Endodermal cell (in vitro differentiated cells): ENCODE data around the gene AXL. TPM values are rescaled to one million over a fixed set of nuclear protein-coding genes. Genes with fewer than 3 reads are reported as not detected.
A peak's percentile ranks its signal among the peaks of the same experiment; 100 is the strongest.

Source experiments
- DNase-seq: peaks from one replicate; pipeline ENCODE4 v3.0.0-alpha.2; 2017
- H3K27ac ChIP-seq: 2 replicates; pipeline ENCODE4 v1.5.1; 2013; ENCODE audit warnings: mild to moderate bottlenecking, low read depth, low read length, moderate library complexity
- H3K27me3 ChIP-seq: 2 replicates; pipeline ENCODE4 v1.6.1; 2013; ENCODE audit warnings: mild to moderate bottlenecking, low read length, moderate library complexity; ENCODE audit not compliant: insufficient read depth, control insufficient read depth, poor library complexity, severe bottlenecking
- H3K36me3 ChIP-seq: 2 replicates; pipeline ENCODE4 v1.7.0; 2013; ENCODE audit warnings: mild to moderate bottlenecking, low read length, moderate library complexity; ENCODE audit not compliant: control insufficient read depth, insufficient read depth
- H3K4me1 ChIP-seq: one replicate; pipeline ENCODE4 v1.7.0; 2013; ENCODE audit warnings: low read length; ENCODE audit not compliant: control insufficient read depth, insufficient read depth
- H3K4me3 ChIP-seq: 2 replicates; pipeline ENCODE4 v1.5.1; 2013; ENCODE audit warnings: mild to moderate bottlenecking, low read length, moderate library complexity
- H3K9ac ChIP-seq: 2 replicates; pipeline ENCODE4 v1.6.1; 2013; ENCODE audit warnings: mild to moderate bottlenecking, low read length, moderate library complexity; ENCODE audit not compliant: poor library complexity, severe bottlenecking; ENCODE audit errors: extremely low read depth
- H3K9me3 ChIP-seq: 2 replicates; pipeline ENCODE4 v1.6.1; 2013; ENCODE audit warnings: mild to moderate bottlenecking, low read length, moderate library complexity; ENCODE audit not compliant: control insufficient read depth
- H3K27ac Mint-ChIP-seq: 2 replicates; pipeline ENCODE4 v1.8.0; 2020; ENCODE audit warnings: mixed read lengths
- H3K27me3 Mint-ChIP-seq: 2 replicates; pipeline ENCODE4 v1.8.0; 2021; ENCODE audit warnings: mild to moderate bottlenecking, mixed read lengths; ENCODE audit not compliant: insufficient read depth
- H3K36me3 Mint-ChIP-seq: 2 replicates; pipeline ENCODE4 v1.8.0; 2020; ENCODE audit warnings: low read depth, mixed read lengths
- H3K4me1 Mint-ChIP-seq: 2 replicates; pipeline ENCODE4 v1.8.0; 2020; ENCODE audit warnings: mixed read lengths
- H3K4me3 Mint-ChIP-seq: 2 replicates; pipeline ENCODE4 v1.8.0; 2020; ENCODE audit warnings: mild to moderate bottlenecking, moderate library complexity, mixed read lengths
- H3K9me3 Mint-ChIP-seq: 2 replicates; pipeline ENCODE4 v1.8.0; 2020; ENCODE audit warnings: mild to moderate bottlenecking, mixed read lengths
- WGBS, 2 experiments: methylation state at CpG; one replicate each; pipeline versions ENCODE4 v1.1.5 to v1.1.7; 2013; ENCODE audit warnings: missing lambda C conversion rate in 2 of 2, mixed read lengths in 1 of 2; ENCODE audit not compliant: insufficient coverage in 1 of 2, insufficient read length in 1 of 2; 5-methylcytosine and 5-hydroxymethylcytosine counted together
- total RNA-seq, 2 donors: library from RNA; stranded (reverse); fragmentation: NEBNext Ultra II Directional in 1 of 2; extraction: Animal tissue kit (Norgen Biotek cat#: 25700) in 1 of 2; gene quantifications; 2 replicates in 1 of 2; 3 replicates in 1 of 2; pipeline ENCODE4 v1.2.1, GENCODE V29; 2021
- TF ChIP-seq, protein P1 (sequence below): fragments of 200-600 bp; sonication (generic); conservative IDR thresholded peaks from 2 replicates; pipeline ENCODE4 v1.5.0; 2021; ENCODE audit warnings: antibody characterized with exemption, mild to moderate bottlenecking

Gene AXL
- total RNA-seq, 2 donors from 2014 or later: 10.9 to 14.1 TPM

DNA sequence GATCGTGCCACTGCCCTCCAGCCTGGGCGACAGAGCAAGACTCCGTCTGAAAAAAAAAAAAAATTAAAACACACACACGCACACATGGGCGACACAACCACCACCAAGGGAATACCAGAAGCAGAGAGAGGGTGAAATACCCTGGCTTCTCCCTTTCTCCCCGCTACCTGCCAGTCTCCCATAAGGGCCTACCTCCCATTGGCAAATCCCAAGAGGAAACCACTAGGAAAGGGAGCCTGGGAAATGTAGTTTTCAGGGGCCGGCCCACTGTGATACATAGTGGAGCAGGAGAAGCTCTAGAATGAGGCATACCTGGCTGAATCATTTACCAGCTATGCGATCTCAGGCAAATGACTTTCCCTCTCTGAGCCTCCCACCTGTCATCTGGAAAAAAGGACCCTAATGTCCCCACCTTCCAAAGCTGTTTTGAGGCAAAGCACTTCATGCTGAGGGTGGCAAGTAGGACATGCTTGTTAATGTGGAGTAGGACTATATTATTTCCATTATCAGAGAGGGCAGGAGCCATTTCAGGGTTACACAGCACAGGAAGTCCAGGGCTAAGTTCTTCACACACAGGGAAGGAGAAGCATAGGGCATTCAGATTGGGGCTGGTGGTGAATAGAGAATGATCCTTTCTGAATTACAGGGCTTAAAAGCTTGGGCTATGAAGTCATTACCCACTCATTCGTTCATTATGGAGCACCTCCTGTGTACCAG lies 30.8 kb downstream of the AXL start:
- Mint-ChIP-seq H3K4me1 (no peaks in the 10 kb centered on the region), H3K36me3 (peaks cover 29% of the 10 kb centered on the region), H3K9me3 (no peaks in the 10 kb centered on the region), H3K27me3 (no peaks in the 10 kb centered on the region), H3K27ac (no peak overlapping the region), H3K4me3 (no peak overlapping the region)
- H3K27me3 ChIP-seq: no peaks in the 10 kb centered on the region
- peak; percentile 81 for DNase-seq
- H3K36me3 ChIP-seq: no peaks in the 10 kb centered on the region
- no peaks in the 10 kb centered on the region for H3K9me3 ChIP-seq
- H3K4me1 ChIP-seq: no peaks in the 10 kb centered on the region
- 92 to 93% methylated on average over 6 to 9 of the region's 9 CpGs for WGBS, 2 experiments
- no peak overlapping the region for H3K4me3 ChIP-seq
- no peak overlapping the region for H3K9ac ChIP-seq
- no peak overlapping the region for H3K27ac ChIP-seq
- TF ChIP-seq, protein P1, sequence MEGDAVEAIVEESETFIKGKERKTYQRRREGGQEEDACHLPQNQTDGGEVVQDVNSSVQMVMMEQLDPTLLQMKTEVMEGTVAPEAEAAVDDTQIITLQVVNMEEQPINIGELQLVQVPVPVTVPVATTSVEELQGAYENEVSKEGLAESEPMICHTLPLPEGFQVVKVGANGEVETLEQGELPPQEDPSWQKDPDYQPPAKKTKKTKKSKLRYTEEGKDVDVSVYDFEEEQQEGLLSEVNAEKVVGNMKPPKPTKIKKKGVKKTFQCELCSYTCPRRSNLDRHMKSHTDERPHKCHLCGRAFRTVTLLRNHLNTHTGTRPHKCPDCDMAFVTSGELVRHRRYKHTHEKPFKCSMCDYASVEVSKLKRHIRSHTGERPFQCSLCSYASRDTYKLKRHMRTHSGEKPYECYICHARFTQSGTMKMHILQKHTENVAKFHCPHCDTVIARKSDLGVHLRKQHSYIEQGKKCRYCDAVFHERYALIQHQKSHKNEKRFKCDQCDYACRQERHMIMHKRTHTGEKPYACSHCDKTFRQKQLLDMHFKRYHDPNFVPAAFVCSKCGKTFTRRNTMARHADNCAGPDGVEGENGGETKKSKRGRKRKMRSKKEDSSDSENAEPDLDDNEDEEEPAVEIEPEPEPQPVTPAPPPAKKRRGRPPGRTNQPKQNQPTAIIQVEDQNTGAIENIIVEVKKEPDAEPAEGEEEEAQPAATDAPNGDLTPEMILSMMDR: no peak

DNA sequence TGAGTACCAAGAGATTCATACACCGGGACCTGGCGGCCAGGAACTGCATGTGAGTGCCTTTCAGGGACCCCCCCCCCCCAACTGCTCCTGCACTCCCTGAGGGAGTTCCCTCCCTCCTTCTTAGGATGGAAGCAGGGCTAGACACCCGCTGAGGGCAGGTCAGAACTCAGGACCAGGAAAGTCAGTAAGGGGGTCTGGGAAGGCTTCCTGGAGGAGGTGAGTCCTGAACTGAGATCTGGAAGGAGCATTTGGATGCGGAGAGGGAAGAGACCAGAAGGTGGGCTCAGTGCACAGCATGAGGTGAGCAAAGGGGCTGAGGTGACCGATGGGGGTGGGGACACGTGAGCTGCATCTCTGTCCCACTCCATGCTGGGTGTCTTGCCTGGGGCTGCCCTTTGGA lies 34.6 kb downstream of the AXL start:
- H3K27me3 Mint-ChIP-seq: no peaks in the 10 kb centered on the region
- Histone ChIP-seq H3K27ac (no peak overlapping the region), H3K36me3 (peaks cover 4% of the 10 kb centered on the region), H3K4me1 (no peaks in the 10 kb centered on the region), H3K4me3 (no peak overlapping the region), H3K9me3 (no peaks in the 10 kb centered on the region), H3K27me3 (no peaks in the 10 kb centered on the region), H3K9ac (no peak overlapping the region)
- DNase-seq: no peak
- H3K4me1 Mint-ChIP-seq: no peaks in the 10 kb centered on the region
- TF ChIP-seq, protein P1: no peak
- no peaks in the 10 kb centered on the region for H3K9me3 Mint-ChIP-seq
- H3K27ac Mint-ChIP-seq: no peak overlapping the region
- no peak overlapping the region for H3K4me3 Mint-ChIP-seq
- WGBS, 2 experiments: 80 to 96% methylated on average over 2 to 6 of the region's 6 CpGs
- H3K36me3 Mint-ChIP-seq: peaks cover 13% of the 10 kb centered on the region

DNA sequence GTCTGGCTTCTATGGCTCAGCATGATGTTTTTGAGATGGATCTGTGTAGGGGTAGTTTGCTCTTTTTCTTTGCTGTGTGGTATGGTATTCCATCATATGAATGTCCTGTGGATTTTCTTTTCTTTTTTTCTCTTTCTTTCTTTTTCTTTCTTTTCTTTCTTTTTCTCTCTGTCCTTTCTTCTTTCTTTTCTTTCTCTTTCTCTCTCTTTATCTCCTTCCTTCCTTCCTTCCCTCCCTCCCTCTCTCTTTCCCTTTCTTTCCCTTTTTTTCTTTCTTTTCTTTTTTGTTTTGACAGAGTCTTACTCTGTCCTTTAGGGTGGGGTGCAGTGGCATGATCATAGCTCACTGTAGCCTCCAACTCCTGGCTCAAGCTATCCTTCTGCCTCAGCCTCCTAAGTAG lies 36.1 kb downstream of the AXL start:
- Histone ChIP-seq H3K9me3 (no peaks in the 10 kb centered on the region), H3K4me1 (no peaks in the 10 kb centered on the region), H3K27me3 (no peaks in the 10 kb centered on the region), H3K27ac (no peak overlapping the region), H3K4me3 (no peak overlapping the region), H3K9ac (no peak overlapping the region), H3K36me3 (peaks cover 4% of the 10 kb centered on the region)
- Mint-ChIP-seq H3K27ac (no peak overlapping the region), H3K4me1 (peaks cover 3% of the 10 kb centered on the region), H3K9me3 (no peaks in the 10 kb centered on the region), H3K36me3 (peaks cover 16% of the 10 kb centered on the region), H3K4me3 (no peak overlapping the region), H3K27me3 (no peaks in the 10 kb centered on the region)
- TF ChIP-seq, protein P1: no peak
- no peak for DNase-seq
